ENCODE measurements around the gene AFAP1L2.

GRCh38 chr10:114285961-114286441 lies 118.3 kb downstream of the AFAP1L2 start:
- no peak for TF ChIP-seq POLR2AphosphoS5 (IDR thresholded peaks at IDR 0.05)
- TF ChIP-seq, protein P1, sequence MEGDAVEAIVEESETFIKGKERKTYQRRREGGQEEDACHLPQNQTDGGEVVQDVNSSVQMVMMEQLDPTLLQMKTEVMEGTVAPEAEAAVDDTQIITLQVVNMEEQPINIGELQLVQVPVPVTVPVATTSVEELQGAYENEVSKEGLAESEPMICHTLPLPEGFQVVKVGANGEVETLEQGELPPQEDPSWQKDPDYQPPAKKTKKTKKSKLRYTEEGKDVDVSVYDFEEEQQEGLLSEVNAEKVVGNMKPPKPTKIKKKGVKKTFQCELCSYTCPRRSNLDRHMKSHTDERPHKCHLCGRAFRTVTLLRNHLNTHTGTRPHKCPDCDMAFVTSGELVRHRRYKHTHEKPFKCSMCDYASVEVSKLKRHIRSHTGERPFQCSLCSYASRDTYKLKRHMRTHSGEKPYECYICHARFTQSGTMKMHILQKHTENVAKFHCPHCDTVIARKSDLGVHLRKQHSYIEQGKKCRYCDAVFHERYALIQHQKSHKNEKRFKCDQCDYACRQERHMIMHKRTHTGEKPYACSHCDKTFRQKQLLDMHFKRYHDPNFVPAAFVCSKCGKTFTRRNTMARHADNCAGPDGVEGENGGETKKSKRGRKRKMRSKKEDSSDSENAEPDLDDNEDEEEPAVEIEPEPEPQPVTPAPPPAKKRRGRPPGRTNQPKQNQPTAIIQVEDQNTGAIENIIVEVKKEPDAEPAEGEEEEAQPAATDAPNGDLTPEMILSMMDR (IDR thresholded peaks at IDR 0.05) = no peak
- no peak for TF ChIP-seq POLR2A (IDR thresholded peaks at IDR 0.05)
